ENCODE data around the gene CRHR1.

Gene CRHR1

GRCh38 chr17:45869676-45870341, 85.7 kb downstream of the CRHR1 start:
- H3K4me3 Mint-ChIP-seq, result no peak overlapping the region
- DNase-seq, result no peak
- no peak for ATAC-seq
- H3K9me3 Mint-ChIP-seq, result no peaks in the 10 kb centered on the region
- peaks cover 12% of the 10 kb centered on the region for H3K27me3 Mint-ChIP-seq
- H3K4me1 Mint-ChIP-seq, result peaks cover 21% of the 10 kb centered on the region
- no peak overlapping the region for H3K27ac Mint-ChIP-seq

GRCh38 chr17:45870342-45870974, 86.3 kb downstream of the CRHR1 start:
- H3K4me3 Mint-ChIP-seq, result no peak overlapping the region
- peaks cover 21% of the 10 kb centered on the region for H3K4me1 Mint-ChIP-seq
- H3K27me3 Mint-ChIP-seq, result peaks cover 6% of the 10 kb centered on the region
- ATAC-seq (no peak), DNase-seq (no peak)
- no peaks in the 10 kb centered on the region for H3K9me3 Mint-ChIP-seq
- no peak overlapping the region for H3K27ac Mint-ChIP-seq

GRCh38 chr17:45871718-45872117, 87.6 kb downstream of the CRHR1 start:
- H3K4me3 Mint-ChIP-seq, result no peak overlapping the region
- no peaks in the 10 kb centered on the region for H3K9me3 Mint-ChIP-seq
- no peak for DNase-seq
- no peak overlapping the region for H3K27ac Mint-ChIP-seq
- H3K27me3 Mint-ChIP-seq, result peaks cover 4% of the 10 kb centered on the region
- ATAC-seq, result peak; percentile 48
- H3K4me1 Mint-ChIP-seq, result peaks cover 21% of the 10 kb centered on the region

- H3K27ac Mint-ChIP-seq, result no peak overlapping the region
- DNase-seq, result no peak
- peaks cover 16% of the 10 kb centered on the region for H3K4me1 Mint-ChIP-seq
- peaks cover 16% of the 10 kb centered on the region for H3K27me3 Mint-ChIP-seq
- peak; percentile 85 for ATAC-seq
- peak overlapping the region in 1 of 2 donors; percentile 67 for H3K4me3 Mint-ChIP-seq
- peaks cover 0 to 7% of the 10 kb centered on the region in 2 donors for H3K9me3 Mint-ChIP-seq
Observed at GRCh38 chr17:45873728-45874127, 89.6 kb downstream of the CRHR1 start.

GRCh38 chr17:45874151-45874550, 90.0 kb downstream of the CRHR1 start:
- ATAC-seq (no peak), DNase-seq (no peak)
- Mint-ChIP-seq H3K27ac (no peak overlapping the region), H3K4me1 (peaks cover 16% of the 10 kb centered on the region), H3K27me3 (peaks cover 16% of the 10 kb centered on the region), H3K9me3 (peaks cover 0 to 7% of the 10 kb centered on the region in 2 donors), H3K4me3 (no peak overlapping the region)

- peaks cover 16% of the 10 kb centered on the region for H3K27me3 Mint-ChIP-seq
- peaks cover 0 to 7% of the 10 kb centered on the region in 2 donors for H3K9me3 Mint-ChIP-seq
- no peak overlapping the region for H3K4me3 Mint-ChIP-seq
- no peak for DNase-seq
- peaks cover 10% of the 10 kb centered on the region for H3K4me1 Mint-ChIP-seq
- ATAC-seq, result no peak
- no peak overlapping the region for H3K27ac Mint-ChIP-seq
Observed at GRCh38 chr17:45876539-45876938, 92.4 kb downstream of the CRHR1 start.

- H3K27me3 Mint-ChIP-seq, result peaks cover 16% of the 10 kb centered on the region
- DNase-seq (no peak), ATAC-seq (no peak)
- peaks cover 10% of the 10 kb centered on the region for H3K4me1 Mint-ChIP-seq
- peaks cover 0 to 7% of the 10 kb centered on the region in 2 donors for H3K9me3 Mint-ChIP-seq
- H3K4me3 Mint-ChIP-seq, result no peak overlapping the region
- no peak overlapping the region for H3K27ac Mint-ChIP-seq
Observed at GRCh38 chr17:45877467-45877866, 93.3 kb downstream of the CRHR1 start.

GRCh38 chr17:45883063-45883462, 98.9 kb downstream of the CRHR1 start:
- H3K4me1 Mint-ChIP-seq, result peaks cover under 1% of the 10 kb centered on the region
- DNase-seq, result no peak
- H3K4me3 Mint-ChIP-seq, result no peak overlapping the region
- no peak for ATAC-seq
- H3K9me3 Mint-ChIP-seq, result peaks cover 5 to 14% of the 10 kb centered on the region in 2 donors
- no peaks in the 10 kb centered on the region for H3K27me3 Mint-ChIP-seq
- no peak overlapping the region for H3K27ac Mint-ChIP-seq
